OCI-LY3 (cell line): ENCODE data around the gene MOGAT3.

Experiments
- H2AFZ ChIP-seq: fragments of 200-600, 300-600 bp; shearing (Covaris generic); 2 replicates; pipeline ENCODE4 v1.6.0; 2014; ENCODE audit warnings: antibody characterized with exemption, low read depth, low read length
- H3K27ac ChIP-seq: fragments of 200-600, 300-600 bp; sonication (generic); 2 replicates; pipeline ENCODE4 v1.5.1; 2014; ENCODE audit warnings: mild to moderate bottlenecking, low read length, moderate library complexity, mixed read lengths
- H3K27me3 ChIP-seq: fragments of 200-600, 300-600 bp; sonication (generic); 2 replicates; pipeline ENCODE4 v1.6.1; 2014; ENCODE audit warnings: low read depth, low read length, mixed read lengths
- H3K36me3 ChIP-seq: fragments of 200-600, 300-600 bp; sonication (generic); replicated peaks from 2 replicates; pipeline ENCODE3; 2014; ENCODE audit warnings: low read depth, low read length, mixed read lengths
- H3K4me1 ChIP-seq: fragments of 300-600, 200-600 bp; sonication (generic); 2 replicates; pipeline ENCODE4 v1.6.1; 2014; ENCODE audit warnings: low read length, mixed read lengths
- H3K4me2 ChIP-seq: fragments of 200-600, 300-600 bp; sonication (generic); 2 replicates; pipeline ENCODE4 v1.6.1; 2014; ENCODE audit warnings: low read length, mixed read lengths
- H3K4me3 ChIP-seq: fragments of 300-600, 200-600 bp; sonication (generic); 2 replicates; pipeline ENCODE4 v1.5.1; 2014; ENCODE audit warnings: antibody characterized with exemption, mild to moderate bottlenecking, low read length, moderate library complexity
- H3K79me2 ChIP-seq: fragments of 300-600, 200-600 bp; shearing (Covaris generic); 2 replicates; pipeline ENCODE4 v1.6.1; 2014; ENCODE audit warnings: mild to moderate bottlenecking, low read length, mixed read lengths
- H3K9ac ChIP-seq: fragments of 300-600, 200-600 bp; shearing (Covaris generic); 2 replicates; pipeline ENCODE4 v1.6.0; 2014; ENCODE audit warnings: mild to moderate bottlenecking, low read length, moderate library complexity
- H3K9me3 ChIP-seq: fragments of 200-600, 300-600 bp; shearing (Covaris generic); 2 replicates; pipeline ENCODE4 v1.6.1; 2014; ENCODE audit warnings: low read length, mixed read lengths; ENCODE audit not compliant: insufficient read depth
- H4K20me1 ChIP-seq: fragments of 200-600, 300-600 bp; sonication (generic); 2 replicates; pipeline ENCODE4 v1.6.1; 2016; ENCODE audit warnings: low read length, mixed read lengths; ENCODE audit not compliant: insufficient read depth
- CTCF ChIP-seq: fragments of 200-600, 300-600 bp; sonication (generic); IDR thresholded peaks from 2 replicates; pipeline ENCODE4 v1.5.1; 2014; ENCODE audit warnings: antibody characterized with exemption, low read length, low read depth
- EZH2phosphoT487 ChIP-seq: fragments of 200-600 bp; shearing (Covaris generic); IDR thresholded peaks from 2 replicates; pipeline ENCODE4 v1.6.1; 2018; ENCODE audit warnings: antibody characterized with exemption, mixed run types, low read depth

The MOGAT3 gene

GRCh38 chr7:101163279-101164070, 37.4 kb downstream of the MOGAT3 start:
- Histone ChIP-seq H3K36me3 (peaks cover 16% of the 10 kb centered on the region), H3K9me3 (no peaks in the 10 kb centered on the region), H4K20me1 (no peaks in the 10 kb centered on the region), H2AFZ (no peak overlapping the region), H3K9ac (peak overlapping the region; percentile 42; the same call in 1 of the 2 replicates), H3K79me2 (no peaks in the 10 kb centered on the region), H3K27me3 (peaks cover 16% of the 10 kb centered on the region), H3K4me1 (peaks cover 10% of the 10 kb centered on the region), H3K4me3 (peak overlapping the region; percentile 66), H3K4me2 (peak overlapping the region; percentile 58), H3K27ac (no peak overlapping the region)
- TF ChIP-seq EZH2phosphoT487 (no peak), CTCF (no peak)

GRCh38 chr7:101162551-101163278, 38.1 kb downstream of the MOGAT3 start:
- H3K36me3 ChIP-seq, result peaks cover 21% of the 10 kb centered on the region
- no peak overlapping the region; the same call in 1 of the 2 replicates for H3K27ac ChIP-seq
- H3K4me2 ChIP-seq, result peak overlapping the region; percentile 58
- H3K9ac ChIP-seq, result peak overlapping the region; percentile 42; the same call in 1 of the 2 replicates
- peaks cover 10% of the 10 kb centered on the region for H3K4me1 ChIP-seq
- TF ChIP-seq CTCF (no peak), EZH2phosphoT487 (no peak)
- peaks cover 9% of the 10 kb centered on the region for H3K27me3 ChIP-seq
- no peaks in the 10 kb centered on the region for H3K79me2 ChIP-seq
- no peaks in the 10 kb centered on the region for H4K20me1 ChIP-seq
- no peak overlapping the region; the same call in 1 of the 2 replicates for H2AFZ ChIP-seq
- H3K4me3 ChIP-seq, result peak overlapping the region; percentile 66
- no peaks in the 10 kb centered on the region for H3K9me3 ChIP-seq

GRCh38 chr7:101161692-101162471, 39.0 kb downstream of the MOGAT3 start:
- H3K4me3 ChIP-seq, result peak overlapping the region; percentile 66; the same call in 1 of the 2 replicates
- no peaks in the 10 kb centered on the region for H3K79me2 ChIP-seq
- peak overlapping the region; percentile 58 for H3K4me2 ChIP-seq
- no peaks in the 10 kb centered on the region for H3K9me3 ChIP-seq
- TF ChIP-seq EZH2phosphoT487 (no peak), CTCF (no peak)
- H2AFZ ChIP-seq, result no peak overlapping the region
- no peaks in the 10 kb centered on the region for H4K20me1 ChIP-seq
- H3K27me3 ChIP-seq, result peaks cover under 1% of the 10 kb centered on the region
- H3K9ac ChIP-seq, result no peak overlapping the region
- H3K36me3 ChIP-seq, result peaks cover 28% of the 10 kb centered on the region
- H3K4me1 ChIP-seq, result peaks cover 13% of the 10 kb centered on the region
- H3K27ac ChIP-seq, result no peak overlapping the region
